Activated effector memory CD4-positive, alpha-beta T cell treated with Interleukin-2 at 50 U/mL for 16 hours (primary cell): ENCODE measurements around the gene DOCK1.

Source experiments
- DNase-seq: peaks from one replicate; pipeline ENCODE4 v3.0.0-alpha.2; 2020

DOCK1 gene

DNA sequence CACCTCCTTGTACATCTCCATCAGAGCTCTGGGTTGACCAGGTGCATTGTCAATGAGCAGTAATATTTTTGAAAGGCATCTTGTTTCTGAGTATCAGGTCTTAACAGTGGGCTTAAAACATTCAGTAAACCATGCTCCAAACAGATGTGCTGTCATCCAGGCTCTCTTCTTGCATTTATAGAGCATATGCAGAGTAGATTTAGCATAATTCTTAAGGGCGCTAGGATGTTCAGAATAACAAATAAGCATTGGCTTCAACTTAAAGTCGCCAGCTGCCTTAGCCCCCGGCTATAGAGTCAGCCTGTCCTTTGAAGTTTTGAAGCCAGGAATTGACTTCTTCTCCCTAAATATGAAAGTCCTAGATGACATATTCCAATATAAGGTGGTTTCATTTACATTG is 421.7 kb downstream of the DOCK1 start:
- no peak for DNase-seq

DNA sequence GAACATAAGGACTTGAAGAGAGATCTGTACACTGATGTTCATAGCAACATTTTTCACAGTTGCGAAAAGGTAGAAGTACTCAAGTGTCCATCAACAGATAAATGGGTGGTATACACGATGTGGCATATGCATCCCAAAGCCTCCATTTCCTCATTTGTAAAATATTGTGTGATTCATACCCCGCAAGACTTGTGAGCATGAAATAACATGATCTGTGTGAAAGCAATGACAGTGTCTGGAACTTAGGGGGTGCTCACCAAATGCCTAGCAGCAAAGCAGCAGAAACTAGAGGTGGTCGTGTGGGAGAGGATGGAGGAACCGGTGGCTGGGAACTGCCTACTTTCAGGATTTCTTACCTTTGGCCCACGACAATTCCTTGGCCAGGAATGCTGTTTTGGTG is 426.5 kb downstream of the DOCK1 start:
- no peak for DNase-seq

DNA sequence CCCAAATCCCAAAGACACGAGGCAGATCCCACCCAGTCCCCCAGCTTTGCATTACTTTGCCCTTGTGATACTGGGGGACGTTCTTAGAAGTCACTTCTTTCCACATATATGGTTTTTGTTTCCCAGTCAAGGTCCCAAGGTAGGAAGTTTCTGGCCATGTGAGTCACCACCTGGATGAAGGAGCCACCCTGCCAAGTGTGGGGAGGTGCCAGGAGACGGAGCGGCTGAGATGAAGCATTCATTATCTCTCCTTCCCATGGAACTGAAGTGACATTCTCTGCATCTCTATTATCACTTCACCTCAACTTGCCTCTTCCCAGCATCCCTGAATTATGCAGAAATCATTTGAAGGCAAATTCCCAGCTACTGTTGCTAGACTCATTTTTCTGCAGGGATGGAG is 427.4 kb downstream of the DOCK1 start:
- DNase-seq, result no peak

DNA sequence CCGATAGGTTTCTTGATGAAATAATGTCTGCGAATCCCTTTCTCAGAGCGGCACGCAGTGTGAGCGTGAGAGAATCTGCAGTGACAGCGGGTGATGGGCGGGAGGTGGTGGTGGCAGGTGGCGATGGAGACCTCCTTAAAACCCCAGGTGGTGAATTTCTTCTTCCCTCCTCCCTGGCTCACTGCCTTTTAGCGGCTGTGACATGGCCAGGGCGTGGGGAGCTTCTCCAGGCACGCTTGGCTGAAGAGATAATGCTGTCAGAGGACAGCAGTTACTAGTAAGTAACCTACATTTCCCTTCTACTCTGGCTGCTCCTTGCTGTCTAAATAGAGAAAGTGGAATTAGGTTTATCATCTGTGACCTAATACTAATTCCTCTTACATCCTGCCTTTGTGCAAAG is 432.6 kb downstream of the DOCK1 start:
- DNase-seq, result no peak

DNA sequence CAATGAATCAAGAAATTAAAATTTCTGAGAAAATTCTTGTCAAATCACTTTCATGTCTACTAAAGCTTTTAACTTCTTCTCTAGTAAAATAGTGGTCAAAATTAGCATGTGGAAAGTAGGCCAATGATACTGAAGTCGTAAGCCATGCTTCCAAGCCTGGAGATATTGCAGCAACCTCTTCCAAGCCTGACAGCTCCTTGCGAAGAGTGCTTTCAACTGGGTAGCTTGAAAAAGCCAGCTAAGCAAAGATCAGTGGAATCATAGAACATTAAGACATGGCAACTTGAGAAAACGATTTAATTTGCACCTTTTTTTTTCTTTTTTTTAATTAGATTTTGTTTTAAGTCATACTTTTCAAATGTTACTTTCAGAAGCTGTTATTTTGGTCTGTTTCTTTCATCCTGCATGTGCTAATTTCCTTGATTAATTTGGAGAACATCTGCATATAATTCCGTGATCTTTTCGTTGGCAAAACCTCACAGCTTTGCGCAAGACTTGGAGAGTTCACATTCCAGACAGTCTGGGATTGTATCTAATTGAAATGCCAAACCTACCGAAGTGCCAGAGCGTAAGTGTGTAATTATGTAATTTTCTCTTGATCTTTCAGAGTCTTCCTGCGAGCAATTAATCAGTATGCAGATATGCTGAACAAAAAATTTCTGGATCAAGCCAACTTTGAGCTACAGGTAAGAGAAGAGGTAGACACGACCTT is 433.3 kb downstream of the DOCK1 start:
- DNase-seq, result no peak

DNA sequence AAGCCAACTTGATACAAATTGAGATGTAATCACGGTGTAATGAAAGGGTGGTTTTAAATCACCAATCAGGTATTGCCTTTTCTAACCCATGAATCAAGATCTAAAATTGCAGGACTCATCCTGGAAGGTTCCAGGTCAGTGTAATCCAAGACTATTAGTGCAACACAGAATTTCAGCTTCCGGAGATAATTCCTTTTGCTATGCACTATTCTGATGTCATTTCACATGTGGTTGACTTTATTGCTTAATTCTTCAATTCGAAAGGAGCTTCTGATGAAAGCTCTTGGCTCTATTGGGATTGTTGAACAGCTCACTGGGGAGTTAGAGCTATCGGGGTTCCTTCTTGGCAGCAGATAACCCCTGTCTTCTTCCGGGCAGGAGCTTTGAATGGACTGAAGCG is 438.6 kb downstream of the DOCK1 start:
- no peak for DNase-seq

DNA sequence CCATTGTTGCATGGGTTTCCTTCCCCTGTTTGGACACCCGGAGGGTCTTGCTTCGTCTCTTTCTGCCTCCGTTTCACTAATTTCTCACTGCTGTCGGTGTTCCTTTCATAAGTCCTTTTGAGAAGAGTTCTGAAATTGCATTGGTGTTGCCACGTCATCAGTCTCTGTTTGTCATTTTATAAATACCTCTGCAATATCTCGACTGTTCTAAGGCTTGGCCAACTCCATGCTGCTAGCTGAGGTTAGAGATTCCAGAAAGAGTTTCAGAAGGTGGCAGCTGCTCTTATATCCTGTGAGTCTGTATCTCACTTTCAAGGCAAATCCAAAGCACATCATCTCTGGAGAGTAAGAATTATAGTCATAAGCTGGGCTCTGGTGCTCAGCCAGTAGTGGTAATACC is 439.1 kb downstream of the DOCK1 start:
- DNase-seq, result no peak

DNA sequence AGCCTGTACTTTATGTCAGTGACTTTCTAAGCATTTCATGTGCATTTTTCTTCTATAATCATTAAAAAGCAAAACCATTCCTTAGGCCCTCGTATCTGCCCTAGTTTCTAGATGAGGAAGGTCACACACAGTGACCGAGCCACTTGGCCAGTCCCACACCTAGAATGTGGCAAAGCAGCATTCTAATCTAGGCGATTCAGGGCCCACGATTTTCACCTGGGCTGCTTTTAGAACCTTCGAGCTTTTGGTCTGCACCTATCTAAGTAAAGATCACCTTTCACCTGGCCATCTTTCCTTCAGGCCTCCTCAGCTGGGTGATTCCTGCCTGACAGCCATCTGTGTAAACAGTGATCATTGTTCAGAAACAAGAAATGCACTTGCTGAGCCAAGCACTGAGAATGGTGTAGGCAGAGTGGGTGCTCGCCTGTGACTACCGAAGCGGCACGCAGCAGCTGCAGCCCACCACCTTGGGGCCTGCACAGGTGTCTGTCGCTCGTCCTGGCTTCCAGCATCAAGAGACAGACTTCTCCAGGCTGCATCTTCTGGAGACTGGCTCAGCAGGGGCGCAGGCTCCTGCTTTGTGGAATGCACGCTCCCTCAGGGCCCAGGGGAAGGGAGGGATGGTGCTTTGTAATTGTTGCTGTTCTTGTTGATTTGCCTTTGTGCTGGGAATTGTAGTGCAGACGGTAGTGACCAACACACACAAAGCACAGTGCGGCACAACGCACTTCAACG is 440.2 kb downstream of the DOCK1 start:
- DNase-seq, result no peak

DNA sequence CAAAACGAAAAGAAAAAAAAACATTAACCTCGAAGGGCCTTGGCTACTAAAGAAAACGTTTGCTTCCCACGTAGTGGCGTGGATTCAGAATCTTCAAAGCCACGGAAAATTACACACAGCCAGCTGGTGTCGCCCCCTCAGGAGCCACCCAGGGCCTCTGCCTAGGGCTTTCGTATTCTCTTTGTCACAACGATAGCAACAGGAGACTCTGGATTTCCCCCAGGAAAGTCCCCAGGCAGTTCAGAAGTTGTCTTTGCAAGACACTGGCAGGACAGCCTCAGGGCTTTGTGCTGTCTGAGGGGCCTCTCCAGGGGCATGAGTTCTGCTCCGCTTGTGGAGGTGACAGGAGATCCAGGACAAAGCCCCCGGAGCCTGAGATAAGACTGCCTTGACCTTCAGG is 441.4 kb downstream of the DOCK1 start:
- DNase-seq, result no peak

DNA sequence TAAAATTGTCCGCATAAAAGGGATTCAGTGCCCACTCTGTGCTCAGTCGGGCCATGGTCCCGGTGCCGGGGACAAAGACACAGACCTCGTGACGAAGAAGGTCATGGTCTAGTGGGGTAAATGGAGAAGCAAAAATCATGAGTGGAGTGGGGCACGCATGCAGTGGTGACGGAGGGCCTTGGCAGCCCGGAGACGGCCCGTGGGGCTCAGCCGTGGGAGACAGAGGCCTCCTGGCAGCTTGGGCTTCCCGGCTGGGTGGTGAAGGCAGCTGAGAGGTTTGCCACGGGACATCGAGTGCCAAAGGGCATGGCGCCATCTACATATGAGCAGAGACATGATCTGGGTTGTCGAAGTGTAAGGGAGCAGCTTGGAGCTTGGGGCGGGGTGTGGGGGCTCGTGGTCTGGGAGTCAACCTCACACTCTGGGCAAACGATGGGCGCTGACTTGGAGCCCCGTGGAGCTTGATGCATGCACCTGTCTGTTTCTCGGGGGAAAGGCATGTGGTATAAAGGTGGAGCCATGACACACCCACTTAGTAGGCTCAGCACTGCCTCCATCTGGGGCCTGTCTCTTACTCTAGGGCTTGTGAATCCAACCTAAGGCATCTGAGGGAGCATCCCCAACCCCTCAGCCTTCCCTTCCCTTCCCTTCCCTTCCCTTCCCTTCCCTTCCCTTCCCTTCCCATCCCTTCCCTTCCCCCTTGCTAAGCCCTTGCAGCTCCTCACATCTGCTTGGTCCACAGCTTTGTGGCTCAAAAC is 442.2 kb downstream of the DOCK1 start:
- DNase-seq, result no peak

DNA sequence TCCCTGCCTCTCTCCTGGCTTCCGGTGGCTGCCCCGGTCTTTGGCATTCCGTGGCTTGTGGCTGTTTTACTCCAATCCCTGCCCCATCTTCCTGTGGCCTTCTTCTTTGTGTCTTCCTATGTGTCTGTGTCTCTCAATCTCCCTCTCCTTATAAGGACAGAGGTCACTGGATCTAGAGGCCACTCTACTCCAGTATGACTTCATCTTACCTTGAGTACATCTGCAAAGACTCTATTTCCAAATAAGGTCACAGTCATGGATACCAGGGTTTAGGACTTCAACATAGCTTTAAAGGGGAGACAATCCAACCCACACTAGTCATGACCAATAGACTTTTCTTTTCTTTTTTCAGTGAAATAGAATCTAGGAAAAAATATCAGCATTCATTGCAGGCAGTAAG is 444.5 kb downstream of the DOCK1 start:
- no peak for DNase-seq

DNA sequence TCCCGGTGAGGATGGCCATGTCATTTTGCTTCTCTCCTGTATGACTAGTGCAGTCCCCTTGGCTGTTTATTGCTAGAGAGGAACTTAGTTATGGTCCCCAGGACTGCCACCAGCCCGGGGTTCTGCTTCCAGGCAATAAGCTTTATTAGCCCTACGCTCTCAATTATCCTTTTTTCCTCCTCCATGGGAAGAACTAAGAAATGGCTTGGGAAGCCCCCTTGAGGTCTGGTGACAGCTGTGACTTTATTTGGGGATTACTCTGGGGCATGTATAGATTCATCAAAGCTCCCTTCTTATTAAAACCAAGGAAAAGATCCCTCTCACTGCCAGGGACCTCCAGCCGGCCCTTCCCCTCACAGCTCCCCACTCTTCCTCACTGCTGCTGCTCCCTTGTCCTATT is 446.3 kb downstream of the DOCK1 start:
- DNase-seq, result no peak

DNA sequence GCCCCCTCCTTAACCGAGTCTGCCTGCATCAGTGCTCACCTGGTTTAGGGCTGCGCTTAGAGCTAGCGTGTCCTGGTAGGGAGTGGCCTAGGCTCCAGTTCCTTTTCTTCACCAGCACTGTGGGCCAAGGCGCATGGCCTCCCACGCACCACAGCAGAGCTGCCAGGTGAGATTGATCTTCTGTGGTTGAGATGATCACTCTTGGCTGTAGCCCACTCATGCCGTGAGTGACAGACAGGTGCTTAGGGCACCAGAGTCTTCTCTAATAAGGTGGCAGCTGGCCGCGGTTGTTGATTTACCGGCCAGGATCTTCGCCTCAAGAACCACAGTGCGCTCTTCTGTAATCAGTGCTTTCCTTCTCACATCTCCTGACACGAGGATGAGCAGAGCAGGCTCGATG is 448.3 kb downstream of the DOCK1 start:
- no peak for DNase-seq

DNA sequence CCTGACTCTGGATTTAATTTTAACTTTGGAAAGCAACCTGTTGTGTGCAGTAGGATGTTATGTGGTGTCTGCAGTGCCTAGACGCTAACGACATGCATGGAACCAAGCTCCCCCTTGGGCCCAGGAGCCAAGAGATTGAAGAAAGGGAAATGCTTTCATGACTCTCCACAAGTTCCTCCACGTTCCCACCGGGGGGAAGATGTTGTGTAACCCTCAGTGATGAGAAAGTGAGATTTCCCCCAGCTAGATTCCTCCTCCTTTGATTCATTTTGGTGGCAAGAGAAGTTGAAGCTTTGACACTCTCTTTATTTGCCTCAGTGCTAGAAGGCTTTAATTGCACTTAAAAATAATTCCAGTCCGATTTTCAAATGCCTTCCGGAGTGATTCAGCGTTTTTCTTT is 449.0 kb downstream of the DOCK1 start:
- no peak for DNase-seq

DNA sequence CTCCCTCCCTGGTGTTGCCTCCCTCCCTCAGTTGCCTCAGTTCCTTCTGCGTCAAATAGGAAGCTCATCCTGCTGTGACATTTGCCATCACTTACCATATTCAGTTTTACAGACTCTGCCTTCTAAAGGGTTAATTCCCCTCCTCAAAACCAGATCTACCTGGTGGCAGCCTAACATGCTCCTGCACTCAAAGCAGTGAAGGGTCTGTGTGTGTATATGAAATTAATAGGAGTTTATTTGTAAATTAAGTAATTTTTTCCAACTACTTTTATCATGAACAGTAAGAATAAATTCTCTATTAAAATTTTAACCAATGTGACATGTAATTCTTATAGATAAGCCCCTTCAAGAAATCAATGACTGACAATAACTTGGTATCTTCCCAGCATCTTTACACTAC is 449.8 kb downstream of the DOCK1 start:
- DNase-seq, result no peak

DNA sequence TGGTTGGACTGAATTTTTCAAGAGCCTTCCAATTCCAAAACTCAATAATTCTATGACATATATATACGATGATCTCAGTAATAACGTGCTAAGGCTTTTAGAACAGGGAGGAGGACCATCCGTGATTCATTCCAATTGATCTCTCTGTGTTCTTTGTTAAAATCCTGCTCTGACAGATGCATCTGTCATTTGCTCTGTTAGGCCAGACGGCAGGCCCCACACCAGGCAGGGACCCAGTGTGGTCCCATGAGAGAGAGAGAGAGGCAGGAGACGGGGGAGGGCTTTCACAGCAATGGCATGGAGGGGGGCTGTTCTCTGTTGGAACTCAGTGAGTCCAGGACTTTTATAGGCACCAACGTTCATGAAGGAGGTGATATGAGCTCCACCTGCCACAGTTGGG is 451.1 kb downstream of the DOCK1 start:
- DNase-seq, result no peak

DNA sequence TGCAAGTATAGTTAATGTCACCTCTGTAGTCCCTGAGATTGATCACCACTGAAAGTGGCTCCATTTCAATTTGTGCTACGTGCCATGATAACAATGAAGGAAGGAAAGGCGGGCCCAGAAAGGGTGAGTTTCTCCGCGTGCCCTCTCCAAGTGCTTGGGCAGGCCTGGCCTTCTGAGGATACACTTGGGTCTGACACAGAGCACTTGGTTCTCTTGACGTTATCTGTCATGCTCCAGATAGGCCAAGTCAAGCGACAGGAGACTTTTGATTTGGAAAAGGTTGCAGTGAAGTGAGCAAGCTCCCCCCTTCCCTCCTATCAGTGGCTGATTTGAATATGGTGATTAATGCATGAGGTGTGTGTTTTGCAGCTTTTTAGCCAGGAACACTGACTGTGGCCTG is 452.0 kb downstream of the DOCK1 start:
- DNase-seq, result no peak

DNA sequence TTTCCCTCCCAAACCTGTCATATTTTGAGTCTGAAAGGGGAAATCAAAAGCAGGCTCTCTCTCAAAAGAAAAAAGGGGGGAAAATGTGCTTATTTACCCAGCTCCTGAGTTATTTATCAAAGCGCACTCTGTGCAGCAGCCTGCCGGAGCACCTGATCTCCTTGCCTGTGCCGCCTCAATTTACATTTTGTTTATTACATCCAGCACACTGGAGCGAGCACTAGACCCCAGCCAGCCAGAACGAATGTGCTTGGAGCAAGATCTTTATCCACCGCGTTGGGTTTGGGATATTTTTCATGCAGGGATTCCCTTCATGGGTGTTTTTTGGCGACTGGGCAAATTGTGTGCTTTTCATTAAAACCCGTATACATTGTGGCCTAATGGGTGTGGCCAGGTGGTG is 453.1 kb downstream of the DOCK1 start:
- DNase-seq, result no peak

DNA sequence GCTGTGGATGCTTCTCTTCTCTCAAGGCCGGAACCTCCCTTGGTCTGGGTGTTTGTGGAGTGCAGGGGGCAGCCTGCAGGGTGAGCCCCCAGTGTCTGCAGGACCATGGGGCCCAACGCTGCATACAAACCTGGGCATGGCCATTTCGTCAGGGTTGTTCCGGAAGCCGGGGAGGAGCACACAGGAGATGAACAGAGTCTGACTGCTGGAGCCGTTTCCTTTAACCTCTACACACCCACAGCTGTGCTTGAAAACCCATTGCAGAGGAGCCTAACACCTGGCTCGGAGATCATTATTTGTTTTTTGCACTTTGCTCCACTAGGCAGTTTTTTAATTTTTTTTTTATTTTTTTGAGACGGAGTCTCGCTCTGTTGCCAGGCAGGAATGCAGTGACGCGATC is 458.8 kb downstream of the DOCK1 start:
- DNase-seq, result no peak

DNA sequence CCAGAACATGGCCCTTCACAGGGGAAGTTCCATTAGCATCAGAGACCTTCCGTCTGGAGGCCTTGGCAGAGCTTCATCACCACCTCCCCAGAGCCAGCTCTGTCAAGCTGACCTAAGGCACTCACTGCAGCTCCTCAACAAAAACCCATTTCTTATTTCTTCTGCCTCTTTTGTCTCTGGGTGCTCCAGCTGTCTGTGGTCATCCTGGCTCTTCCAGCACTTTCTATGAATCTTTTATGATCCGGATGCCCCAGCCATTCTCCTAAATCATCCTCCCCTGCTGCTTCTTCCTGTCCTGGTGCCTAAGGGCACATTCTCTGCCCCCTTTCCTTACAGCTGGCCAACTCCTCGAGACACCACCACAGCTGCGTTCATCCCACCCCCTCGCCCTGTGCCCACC is 462.9 kb downstream of the DOCK1 start:
- DNase-seq, result no peak

DNA sequence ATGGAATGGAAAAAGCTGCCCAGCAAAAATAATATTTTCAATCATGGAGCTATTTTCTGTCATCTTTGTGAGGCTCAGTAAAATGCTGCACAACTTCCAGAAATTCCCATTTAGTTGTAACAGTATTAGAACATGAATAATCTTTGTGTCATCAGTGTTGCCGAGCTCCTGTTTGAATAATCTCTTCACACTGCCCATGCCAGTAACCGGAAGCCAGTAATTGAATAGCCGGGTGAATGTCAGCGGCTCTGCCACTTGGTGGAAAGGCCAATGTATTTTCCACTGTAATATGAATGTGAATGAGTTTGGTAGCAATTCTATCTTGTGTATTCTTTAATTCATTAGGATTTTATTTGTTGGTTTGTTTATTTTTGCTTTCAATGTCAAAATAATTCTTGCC is 463.7 kb downstream of the DOCK1 start:
- no peak for DNase-seq

DNA sequence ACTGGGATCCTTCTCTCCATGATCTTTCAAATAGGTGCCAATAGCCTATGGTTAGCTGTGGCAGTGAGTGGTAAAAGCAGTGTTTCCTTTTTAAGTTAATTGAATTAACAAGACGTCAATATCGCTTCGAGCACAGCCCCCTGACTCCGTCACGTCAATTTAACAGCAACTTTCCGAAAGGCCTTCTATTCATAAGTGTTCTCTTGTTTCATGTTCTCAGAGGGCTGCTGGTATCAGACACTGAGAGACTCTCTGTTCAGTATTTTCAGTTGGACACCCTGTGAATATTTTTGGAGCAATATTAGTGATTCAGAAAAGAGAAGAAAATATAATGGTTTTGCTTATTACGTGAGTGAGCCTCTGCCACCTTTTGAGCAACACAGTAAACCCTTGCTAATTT is 465.4 kb downstream of the DOCK1 start:
- no peak for DNase-seq

DNA sequence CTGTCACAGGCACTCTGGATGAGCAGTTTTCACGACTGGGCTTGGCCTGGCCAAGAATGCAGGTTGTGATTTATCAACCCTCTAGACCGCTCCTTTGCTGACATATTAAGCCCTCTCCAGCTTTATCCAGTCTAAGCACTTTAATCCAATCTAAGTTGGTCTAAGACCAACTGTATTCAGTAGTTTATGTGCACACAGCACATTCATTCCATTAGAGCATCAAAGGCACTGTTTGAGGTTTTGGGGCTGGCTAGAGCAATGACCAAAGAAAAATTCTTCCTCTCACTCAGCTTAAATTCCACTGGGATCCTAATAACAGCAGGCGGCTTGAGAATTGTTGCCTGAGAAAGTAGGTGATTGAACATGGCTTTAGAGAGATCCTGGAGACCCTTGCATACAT is 467.1 kb downstream of the DOCK1 start:
- no peak for DNase-seq

DNA sequence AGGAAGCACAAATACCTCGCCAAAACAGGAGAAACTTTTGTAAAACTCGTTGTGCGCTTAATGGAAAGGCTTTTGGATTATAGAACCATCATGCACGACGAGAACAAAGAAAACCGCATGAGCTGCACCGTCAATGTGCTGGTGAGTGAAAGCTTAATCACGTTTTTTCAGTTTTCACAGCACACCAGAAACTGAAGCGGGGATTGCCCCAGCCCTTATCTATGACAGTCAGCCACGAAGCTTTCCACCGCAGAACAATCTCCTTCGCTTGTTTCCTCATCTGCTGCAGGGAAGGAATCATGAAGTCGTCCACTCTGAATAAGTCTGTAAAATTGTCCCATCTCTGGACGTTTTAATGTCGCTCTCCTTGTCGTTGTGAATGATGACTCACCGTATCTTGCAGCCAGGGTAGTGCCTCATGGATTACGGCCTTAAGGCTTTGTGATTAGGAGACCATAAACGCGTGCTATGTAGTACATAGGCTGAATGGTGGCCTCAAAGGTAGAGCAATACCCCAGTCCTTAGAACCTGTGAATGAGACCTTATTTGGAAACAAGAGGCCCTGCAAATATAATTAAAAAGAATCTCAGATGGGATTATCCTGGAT is 468.9 kb downstream of the DOCK1 start:
- DNase-seq, result no peak
